B cell (primary cell): ENCODE results near the gene SPTY2D1. TPM values are rescaled to one million over a fixed set of nuclear protein-coding genes. Genes with fewer than 3 reads are reported as not detected.

ENCODE experiments used
- ATAC-seq: fragments of 200-7000 bp; cut with Tn5 transposase; one replicate; pipeline ENCODE4 v1.10.0; 2021; ENCODE audit warnings: low read depth, mild to moderate bottlenecking, moderate number of reproducible peaks, moderate library complexity
- CTCF ChIA-PET: fragments of 350-600 bp; sonication (Branson Sonifier 250); formaldehyde crosslinking; loops from one replicate; lab custom pipeline; 2021; ENCODE audit warnings: antibody characterized with exemption, inconsistent platforms; lab: Charles Lee
- POLR2A ChIA-PET: fragments of 350-600 bp; sonication (Branson Sonifier 250); formaldehyde crosslinking; loops from one replicate; lab custom pipeline; 2021; ENCODE audit warnings: antibody characterized with exemption; lab: Charles Lee
- DNase-seq: peaks from one replicate; pipeline ENCODE4 v3.0.0; 2013
- H2AFZ ChIP-seq: 2 replicates; pipeline ENCODE4 v1.6.1; 2012; ENCODE audit warnings: mild to moderate bottlenecking, low read depth, low read length; ENCODE audit not compliant: insufficient read depth, poor library complexity, severe bottlenecking
- H3K27ac ChIP-seq, 2 donors: 1 replicate in 1 of 2; 2 replicates in 1 of 2; pipeline ENCODE4 v1.5.1; 2012 to 2013; ENCODE audit warnings: low read length in 2 of 2, mild to moderate bottlenecking in 2 of 2, moderate library complexity in 1 of 2
- H3K27me3 ChIP-seq, 4 experiments: fragments of 200-600 bp in 1 of 4; sonication (generic) in 1 of 4; replicated peaks in 1 of 4; 1 replicate in 2 of 4; 2 replicates in 2 of 4; pipeline versions ENCODE4 v1.6.1 to v1.7.0; 2013 to 2016; ENCODE audit warnings: low read length in 3 of 4, mild to moderate bottlenecking in 2 of 4, mixed read lengths in 1 of 4, moderate library complexity in 1 of 4; ENCODE audit not compliant: insufficient read depth in 4 of 4, control insufficient read depth in 3 of 4; ENCODE audit errors: control extremely low read depth in 1 of 4
- H3K36me3 ChIP-seq, 2 experiments: replicated peaks in 1 of 2; 1 replicate in 1 of 2; 2 replicates in 1 of 2; pipeline versions ENCODE4 v1.6.1 to v1.7.1; 2013; ENCODE audit warnings: low read length in 1 of 2; ENCODE audit not compliant: insufficient read depth in 2 of 2, control insufficient read depth in 1 of 2; ENCODE audit errors: control extremely low read depth in 1 of 2, extremely low read depth in 1 of 2
- H3K4me1 ChIP-seq, 2 donors: fragments of 200-600 bp in 1 of 2; sonication (generic) in 1 of 2; 1 replicate in 1 of 2; 2 replicates in 1 of 2; pipeline versions ENCODE4 v1.5.1 to v1.6.1; 2013 to 2017; ENCODE audit warnings: low read length in 2 of 2; ENCODE audit not compliant: control insufficient read depth in 2 of 2, insufficient read depth in 2 of 2
- H3K4me2 ChIP-seq: replicated peaks from 2 replicates; pipeline ENCODE3; 2012; ENCODE audit warnings: mild to moderate bottlenecking, low read depth, low read length; ENCODE audit not compliant: poor library complexity, severe bottlenecking
- H3K4me3 ChIP-seq, 5 experiments: fragments of 200-600 bp in 1 of 5; sonication (generic) in 1 of 5; 1 replicate in 3 of 5; 2 replicates in 2 of 5; pipeline versions ENCODE4 v1.5.1 to v1.7.0; 2011 to 2016; ENCODE audit warnings: low read length in 4 of 5, mild to moderate bottlenecking in 4 of 5, low read depth in 2 of 5, control low read depth in 1 of 5, moderate library complexity in 1 of 5; ENCODE audit not compliant: insufficient read depth in 1 of 5; ENCODE audit errors: control extremely low read depth in 1 of 5, extremely low read depth in 1 of 5
- H3K79me2 ChIP-seq: fragments of 200-600 bp; sonication (generic); one replicate; pipeline ENCODE4 v1.6.0; 2016; ENCODE audit warnings: low read length; ENCODE audit not compliant: control insufficient read depth, insufficient read depth
- H3K9ac ChIP-seq: fragments of 200-600 bp; sonication (generic); 2 replicates; pipeline ENCODE4 v1.6.1; 2017; ENCODE audit warnings: mild to moderate bottlenecking, low read length, moderate library complexity
- H3K9me3 ChIP-seq, 3 donors: one replicate each; pipeline versions ENCODE4 v1.6.1 to v1.7.1; 2013; ENCODE audit warnings: low read length in 2 of 3; ENCODE audit not compliant: control insufficient read depth in 2 of 3, insufficient read depth in 1 of 3; ENCODE audit errors: control extremely low read depth in 1 of 3
- H4K20me1 ChIP-seq: 2 replicates; pipeline ENCODE4 v1.6.0; 2012; ENCODE audit warnings: mild to moderate bottlenecking, low read length; ENCODE audit not compliant: insufficient read depth, control insufficient read depth, poor library complexity, severe bottlenecking
- H3K27ac Mint-ChIP-seq: one replicate; pipeline ENCODE4 v1.8.0; 2021; ENCODE audit warnings: mixed read lengths
- H3K27me3 Mint-ChIP-seq: one replicate; pipeline ENCODE4 v1.8.0; 2021; ENCODE audit warnings: mixed read lengths
- H3K4me1 Mint-ChIP-seq: one replicate; pipeline ENCODE4 v1.8.0; 2021; ENCODE audit warnings: mixed read lengths
- H3K4me3 Mint-ChIP-seq: one replicate; pipeline ENCODE4 v1.8.0; 2021; ENCODE audit warnings: mixed read lengths
- H3K9me3 Mint-ChIP-seq: one replicate; pipeline ENCODE4 v1.8.0; 2022; ENCODE audit warnings: mixed read lengths; ENCODE audit not compliant: insufficient read depth
- EZH2 ChIP-seq: IDR thresholded peaks from 2 replicates; pipeline ENCODE4 v1.6.1; 2012; ENCODE audit warnings: borderline replicate concordance, low read depth, mild to moderate bottlenecking, moderate library complexity, low read length; ENCODE audit not compliant: insufficient read depth, poor library complexity, severe bottlenecking
- WGBS: methylation state at CpG from one replicate; pipeline ENCODE4 v1.1.5; 2013; ENCODE audit warnings: missing lambda C conversion rate; ENCODE audit not compliant: insufficient coverage; 5-methylcytosine and 5-hydroxymethylcytosine counted together
- intact Hi-C: fragments of 100-400 bp; cut with micrococcal nuclease; formaldehyde crosslinking; loops from one replicate; pipeline ENCODE4 v1.10.0; 2022
- polyA plus RNA-seq: library from polyadenylated mRNA; depleted of rRNA; stranded (reverse); fragments of >200 nt; gene quantifications from 2 replicates; pipeline ENCODE4 v1.2.3, GENCODE V29; 2012
- total RNA-seq, 2 donors: library from RNA; stranded (reverse); fragments of 120-200 nt in 1 of 2; gene quantifications; 1 replicate in 1 of 2; 2 replicates in 1 of 2; pipeline versions ENCODE4 v1.2.3 to v1.2.4, GENCODE V29; 2013 to 2022
- TF ChIP-seq, protein P1 (sequence below): fragments of 200-600 bp; IDR thresholded peaks from one replicate; pipeline ENCODE4 v1.8.0; 2022; ENCODE audit warnings: antibody characterized with exemption, mild to moderate bottlenecking

The SPTY2D1 gene
- total and polyA plus RNA-seq, 2 donors (not counting 1 experiment from before 2014, with no cell fraction given) = 4.7 to 17.8 TPM

DNA sequence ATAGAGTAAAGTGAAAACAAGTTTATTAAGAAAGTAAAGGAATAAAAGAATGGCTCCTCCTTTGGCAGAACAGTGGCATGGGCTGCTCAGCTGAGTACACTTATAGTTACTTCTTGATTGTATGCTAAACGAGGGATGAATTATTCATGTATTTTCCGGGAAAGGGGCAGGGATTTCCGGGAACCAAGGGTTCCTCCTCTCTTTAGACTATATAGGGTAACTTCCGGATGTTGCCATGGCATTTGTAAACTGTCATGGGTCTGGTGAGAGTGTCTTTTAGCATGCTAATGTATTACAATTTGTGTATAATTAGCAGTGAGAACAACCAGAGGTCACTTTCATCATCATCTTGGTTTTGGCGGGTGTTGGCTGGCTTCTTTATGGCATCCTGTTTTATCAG lies 23.5 kb upstream of the SPTY2D1 start:
- Histone ChIP-seq H2AFZ (no peak overlapping the region), H3K4me2 (no peak overlapping the region), H3K79me2 (no peaks in the 10 kb centered on the region), H3K4me3 (no peak overlapping the region), H3K27ac (no peak overlapping the region), H3K9me3 (peaks cover 0 to 7% (median 1%) of the 10 kb centered on the region in 3 donors), H3K9ac (no peak overlapping the region), H4K20me1 (no peaks in the 10 kb centered on the region), H3K4me1 (no peaks in the 10 kb centered on the region), H3K27me3 (peaks cover 0 to 13% (median 4%) of the 10 kb centered on the region in 4 experiments), H3K36me3 (no peaks in the 10 kb centered on the region)
- ChIA-PET POLR2A (no interaction called here), CTCF (no interaction called here)
- peaks cover 19% of the 10 kb centered on the region for H3K27me3 Mint-ChIP-seq
- ATAC-seq = no peak
- H3K27ac Mint-ChIP-seq = no peak overlapping the region
- DNase-seq = no peak
- H3K4me1 Mint-ChIP-seq = no peaks in the 10 kb centered on the region
- no peaks in the 10 kb centered on the region for H3K9me3 Mint-ChIP-seq
- TF ChIP-seq, protein P1, sequence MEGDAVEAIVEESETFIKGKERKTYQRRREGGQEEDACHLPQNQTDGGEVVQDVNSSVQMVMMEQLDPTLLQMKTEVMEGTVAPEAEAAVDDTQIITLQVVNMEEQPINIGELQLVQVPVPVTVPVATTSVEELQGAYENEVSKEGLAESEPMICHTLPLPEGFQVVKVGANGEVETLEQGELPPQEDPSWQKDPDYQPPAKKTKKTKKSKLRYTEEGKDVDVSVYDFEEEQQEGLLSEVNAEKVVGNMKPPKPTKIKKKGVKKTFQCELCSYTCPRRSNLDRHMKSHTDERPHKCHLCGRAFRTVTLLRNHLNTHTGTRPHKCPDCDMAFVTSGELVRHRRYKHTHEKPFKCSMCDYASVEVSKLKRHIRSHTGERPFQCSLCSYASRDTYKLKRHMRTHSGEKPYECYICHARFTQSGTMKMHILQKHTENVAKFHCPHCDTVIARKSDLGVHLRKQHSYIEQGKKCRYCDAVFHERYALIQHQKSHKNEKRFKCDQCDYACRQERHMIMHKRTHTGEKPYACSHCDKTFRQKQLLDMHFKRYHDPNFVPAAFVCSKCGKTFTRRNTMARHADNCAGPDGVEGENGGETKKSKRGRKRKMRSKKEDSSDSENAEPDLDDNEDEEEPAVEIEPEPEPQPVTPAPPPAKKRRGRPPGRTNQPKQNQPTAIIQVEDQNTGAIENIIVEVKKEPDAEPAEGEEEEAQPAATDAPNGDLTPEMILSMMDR = no peak
- no peak for TF ChIP-seq EZH2
- H3K4me3 Mint-ChIP-seq = no peak overlapping the region
- intact Hi-C loops = no loop called here
- 100% methylated on average over 1 of the region's 5 CpGs for WGBS

DNA sequence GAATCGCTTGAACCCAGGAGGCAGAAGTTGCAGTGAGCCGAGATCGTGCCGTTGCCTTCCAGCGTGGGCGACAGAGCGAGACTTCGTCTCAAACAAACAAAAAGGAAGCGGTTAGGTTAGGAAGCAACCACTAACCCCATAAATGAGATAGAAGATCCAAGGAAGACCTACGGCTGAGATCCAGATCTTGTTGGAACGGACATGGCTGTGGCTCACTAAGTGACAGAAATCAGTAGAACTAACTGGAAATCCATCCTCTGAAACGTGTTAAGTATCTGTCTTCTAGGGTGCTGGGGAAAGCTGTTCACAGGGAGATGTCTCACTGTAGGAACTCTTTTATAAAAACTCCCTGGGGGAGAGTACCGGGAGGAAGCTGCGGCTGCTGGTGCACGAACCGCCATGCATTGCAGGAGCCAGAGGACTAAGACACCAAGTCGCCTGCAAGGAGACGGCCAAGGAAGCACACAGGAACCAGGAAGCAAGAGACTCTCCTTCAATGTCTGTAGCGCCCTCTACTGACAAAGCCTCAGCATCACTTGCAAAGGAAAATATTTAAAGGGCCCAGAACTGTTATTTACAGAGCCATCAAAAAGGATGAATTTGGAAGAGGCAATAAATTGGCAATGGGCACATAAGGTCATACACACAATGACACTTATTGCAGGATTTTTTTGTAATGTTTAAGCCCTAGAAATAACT lies 16.9 kb upstream of the SPTY2D1 start:
- Histone ChIP-seq H4K20me1 (no peaks in the 10 kb centered on the region), H3K27me3 (no peaks in the 10 kb centered on the region), H3K4me1 (no peaks in the 10 kb centered on the region), H3K79me2 (no peaks in the 10 kb centered on the region), H3K9me3 (no peaks in the 10 kb centered on the region), H2AFZ (no peak overlapping the region), H3K4me2 (no peak overlapping the region), H3K4me3 (no peak overlapping the region), H3K36me3 (no peaks in the 10 kb centered on the region), H3K9ac (no peak overlapping the region), H3K27ac (no peak overlapping the region)
- Mint-ChIP-seq H3K4me3 (peak overlapping the region; percentile 14), H3K9me3 (no peaks in the 10 kb centered on the region), H3K27me3 (no peaks in the 10 kb centered on the region), H3K27ac (no peak overlapping the region), H3K4me1 (no peaks in the 10 kb centered on the region)
- TF ChIP-seq, protein P1 = peak; percentile 32
- no peak for TF ChIP-seq EZH2
- CTCF ChIA-PET = interaction anchor here (1.4 kb wide), 1 partner anchor 111 kb away, joined by 5 read pairs; no protein-coding TSS in a partner anchor
- DNase-seq (peak; percentile 32), ATAC-seq (no peak)
- 68% methylated on average over 13 of the region's 19 CpGs for WGBS
- intact Hi-C loops = no loop called here
- POLR2A ChIA-PET = no interaction called here
